Glomerular visceral epithelial cell (primary cell): Measurements from ENCODE around the gene MICALL2.

Experiments used
- DNase-seq: peaks from one replicate; pipeline ENCODE4 v3.0.0-alpha.2; 2016; ENCODE audit errors: extremely low spot score

The MICALL2 gene

GRCh38 chr7:1394371-1394770 lies 64.9 kb downstream of the MICALL2 start:
- DNase-seq = no peak

- DNase-seq = no peak
Measured at GRCh38 chr7:1393421-1393820, 65.8 kb downstream of the MICALL2 start.

GRCh38 chr7:1392556-1392955 lies 66.7 kb downstream of the MICALL2 start:
- no peak for DNase-seq

GRCh38 chr7:1391449-1391848 lies 67.8 kb downstream of the MICALL2 start:
- DNase-seq = no peak

- no peak for DNase-seq
Measured at GRCh38 chr7:1388703-1389335, 70.5 kb downstream of the MICALL2 start.

GRCh38 chr7:1388021-1388702 lies 71.1 kb downstream of the MICALL2 start:
- DNase-seq = no peak

- DNase-seq = no peak
Measured at GRCh38 chr7:1387261-1387660, 72.0 kb downstream of the MICALL2 start.

- no peak for DNase-seq
Measured at GRCh38 chr7:1386623-1387220, 72.5 kb downstream of the MICALL2 start.

- DNase-seq = no peak
Measured at GRCh38 chr7:1385809-1386622, 73.3 kb downstream of the MICALL2 start.

- DNase-seq = no peak
Measured at GRCh38 chr7:1385086-1385808, 74.0 kb downstream of the MICALL2 start.
